Liver (tissue), 9 donors: Measurements from ENCODE around the gene COMTD1. TPM values are rescaled to one million over a fixed set of nuclear protein-coding genes. Genes with fewer than 3 reads are reported as not detected.

Experiments used
- DNase-seq: peaks from one replicate; pipeline ENCODE4 v3.0.0-alpha.2; 2017; ENCODE audit warnings: low spot score
- H3K27ac ChIP-seq, 2 donors: one replicate each; pipeline ENCODE4 v1.7.0; 2013; ENCODE audit warnings: inconsistent platforms in 2 of 2, low read length in 2 of 2, control low read depth in 1 of 2, low read depth in 1 of 2, mild to moderate bottlenecking in 1 of 2
- H3K27me3 ChIP-seq, 4 donors: one replicate each; pipeline versions ENCODE4 v1.6.1 to v1.7.0; 2013; ENCODE audit warnings: low read length in 3 of 4, inconsistent platforms in 1 of 4, mild to moderate bottlenecking in 1 of 4, moderate library complexity in 1 of 4; ENCODE audit not compliant: control insufficient read depth in 4 of 4, insufficient read depth in 4 of 4
- H3K36me3 ChIP-seq, 4 donors: one replicate each; pipeline versions ENCODE4 v1.6.1 to v1.7.0; 2013; ENCODE audit warnings: low read length in 3 of 4, mild to moderate bottlenecking in 3 of 4, low read depth in 1 of 4, moderate library complexity in 1 of 4; ENCODE audit not compliant: control insufficient read depth in 4 of 4, insufficient read depth in 3 of 4
- H3K4me1 ChIP-seq, 4 donors: one replicate each; pipeline versions ENCODE4 v1.6.1 to v1.7.0; 2013; ENCODE audit warnings: low read length in 3 of 4, mild to moderate bottlenecking in 3 of 4, moderate library complexity in 1 of 4; ENCODE audit not compliant: control insufficient read depth in 4 of 4, insufficient read depth in 4 of 4
- H3K4me3 ChIP-seq, 3 donors: one replicate each; pipeline versions ENCODE4 v1.6.1 to v1.7.0; 2013; ENCODE audit warnings: low read length in 3 of 3, control low read depth in 1 of 3, low read depth in 1 of 3, mild to moderate bottlenecking in 1 of 3
- H3K9ac ChIP-seq, 2 donors: one replicate each; pipeline ENCODE4 v1.7.0; 2013; ENCODE audit warnings: low read length in 2 of 2, mild to moderate bottlenecking in 2 of 2, moderate library complexity in 2 of 2, control low read depth in 1 of 2, low read depth in 1 of 2
- H3K9me3 ChIP-seq, 4 donors: one replicate each; pipeline versions ENCODE4 v1.6.1 to v1.7.0; 2013; ENCODE audit warnings: low read length in 3 of 4; ENCODE audit not compliant: control insufficient read depth in 4 of 4
- ATF3 ChIP-seq: IDR thresholded peaks from 2 replicates; pipeline ENCODE4 v1.6.1; 2016; ENCODE audit warnings: antibody characterized with exemption
- EGR1 ChIP-seq, 2 donors: IDR thresholded peaks; 2 replicates each; pipeline ENCODE4 v1.6.1; 2016 to 2018; ENCODE audit warnings: antibody characterized with exemption in 2 of 2, low read depth in 2 of 2
- FOXA1 ChIP-seq: IDR thresholded peaks from 2 replicates; pipeline ENCODE4 v1.6.1; 2016; ENCODE audit warnings: antibody characterized with exemption
- FOXA2 ChIP-seq: IDR thresholded peaks from 2 replicates; pipeline ENCODE4 v1.6.1; 2016; ENCODE audit warnings: antibody characterized with exemption
- GABPA ChIP-seq, 2 donors: IDR thresholded peaks in 1 of 2; conservative IDR thresholded peaks in 1 of 2; 2 replicates each; pipeline ENCODE4 v1.6.1; 2016; ENCODE audit warnings: antibody characterized with exemption in 2 of 2, mild to moderate bottlenecking in 1 of 2, moderate library complexity in 1 of 2
- HNF4A ChIP-seq, 2 donors: conservative IDR thresholded peaks; 2 replicates each; pipeline ENCODE4 v1.6.1; 2016; ENCODE audit warnings: antibody characterized with exemption in 2 of 2, mild to moderate bottlenecking in 2 of 2
- JUND ChIP-seq, 2 donors: IDR thresholded peaks; 2 replicates each; pipeline ENCODE4 v1.6.1; 2016; ENCODE audit warnings: antibody characterized with exemption in 2 of 2
- NR2F2 ChIP-seq: IDR thresholded peaks from 2 replicates; pipeline ENCODE4 v1.6.1; 2016; ENCODE audit warnings: antibody characterized with exemption
- RAD21 ChIP-seq, 2 donors: IDR thresholded peaks; 2 replicates each; pipeline ENCODE4 v1.6.1; 2016; ENCODE audit warnings: antibody characterized with exemption in 2 of 2, mild to moderate bottlenecking in 2 of 2
- REST ChIP-seq: IDR thresholded peaks from 2 replicates; pipeline ENCODE4 v1.6.1; 2016; ENCODE audit warnings: antibody characterized with exemption, mild to moderate bottlenecking
- RXRA ChIP-seq, 2 donors: IDR thresholded peaks; 2 replicates each; pipeline ENCODE4 v1.6.1; 2017 to 2018; ENCODE audit warnings: antibody characterized with exemption in 2 of 2, mild to moderate bottlenecking in 1 of 2
- SP1 ChIP-seq: IDR thresholded peaks from 2 replicates; pipeline ENCODE4 v1.6.1; 2018; ENCODE audit warnings: antibody characterized with exemption, mild to moderate bottlenecking
- TAF1 ChIP-seq: conservative IDR thresholded peaks from 2 replicates; pipeline ENCODE4 v1.6.1; 2016; ENCODE audit warnings: antibody characterized with exemption, mild to moderate bottlenecking
- YY1 ChIP-seq: IDR thresholded peaks from 2 replicates; pipeline ENCODE4 v1.6.1; 2016; ENCODE audit warnings: antibody characterized with exemption, mild to moderate bottlenecking
- WGBS: extraction: QIAGEN DNeasy Blood & Tissue Kit; methylation state at CpG from one replicate; pipeline ENCODE4 v1.1.7; 2013; 5-methylcytosine and 5-hydroxymethylcytosine counted together
- polyA plus RNA-seq, 2 donors: library from polyadenylated mRNA; stranded (reverse) in 1 of 2; unstranded in 1 of 2; fragments of 200-250 nt in 1 of 2; fragments of >200 nt in 1 of 2; fragmentation: Nextera tagmentation in 1 of 2; extraction: Ambion mirVana in 1 of 2; gene quantifications; one replicate each; pipeline versions ENCODE4 v1.2.1 to v1.2.3, GENCODE V29; 2013 to 2015
- total RNA-seq, 2 donors: library from RNA; depleted of rRNA; stranded (reverse); fragments of >200 nt; gene quantifications; one replicate each; pipeline ENCODE4 v1.2.3, GENCODE V29; 2014
- TF ChIP-seq, protein P1 (sequence below): IDR thresholded peaks from 2 replicates; pipeline ENCODE4 v1.6.1; 2016; ENCODE audit warnings: antibody characterized with exemption
- TF ChIP-seq, protein P2 (sequence below): IDR thresholded peaks from 2 replicates; pipeline ENCODE4 v1.6.1; 2016; ENCODE audit warnings: antibody characterized with exemption
- TF ChIP-seq, protein P3 (sequence below): fragments of 150-350 bp; IDR thresholded peaks from 2 replicates; pipeline ENCODE4 v1.5.1; 2017; ENCODE audit warnings: improper control_type of control experiment, low read depth, low read length; ENCODE audit not compliant: missing input control
- donor health status: healthy.
- donor health status: healthy.
- donor health status: healthy.
- donor health status: healthy.
- donor health status: healthy.

Gene COMTD1
- total and polyA plus RNA-seq, 4 donors = 6.5 to 44.2 (median 26.5) TPM

DNA sequence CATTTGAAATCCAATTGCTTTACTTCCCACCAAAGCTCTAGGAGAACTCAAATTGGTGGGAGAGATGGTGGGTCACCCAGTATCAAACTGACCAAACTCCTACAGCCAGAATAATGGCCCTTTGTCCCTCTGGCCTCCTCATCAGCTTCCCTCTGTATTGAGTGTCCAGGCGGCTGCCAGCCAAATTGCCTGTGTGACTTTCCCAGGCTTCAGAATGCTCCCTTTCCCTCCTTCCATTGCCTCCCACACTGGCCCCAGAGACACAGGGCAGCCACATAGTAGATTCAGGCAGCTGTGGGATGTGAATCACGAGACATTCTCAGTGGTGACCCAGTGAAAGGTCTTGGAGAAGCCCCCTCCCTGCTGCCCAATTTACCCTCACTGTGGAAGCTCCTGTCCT, 37.9 kb downstream of the COMTD1 start:
- Histone ChIP-seq H3K27ac (no peak overlapping the region), H3K9ac (no peak overlapping the region), H3K4me1 (no peaks in the 10 kb centered on the region), H3K27me3 (no peaks in the 10 kb centered on the region), H3K36me3 (no peaks in the 10 kb centered on the region), H3K9me3 (no peaks in the 10 kb centered on the region), H3K4me3 (no peak overlapping the region)
- DNase-seq = no peak
- TF ChIP-seq HNF4A (conservative IDR thresholded peaks at IDR 0.05) (no peak), RXRA (IDR thresholded peaks at IDR 0.05) (no peak), ATF3 (no peak), YY1 (no peak), FOXA1 (no peak), JUND (IDR thresholded peaks at IDR 0.05) (no peak), NR2F2 (no peak), TAF1 (no peak), GABPA (IDR thresholded peaks at IDR 0.05 in 1 of 2, conservative IDR thresholded peaks at IDR 0.05 in 1 of 2) (no peak), REST (no peak), RAD21 (IDR thresholded peaks at IDR 0.05) (no peak), EGR1 (IDR thresholded peaks at IDR 0.05; ENCODE audit: low read depth in 2 of 2) (no peak), SP1 (no peak)
- TF ChIP-seq, protein P1, sequence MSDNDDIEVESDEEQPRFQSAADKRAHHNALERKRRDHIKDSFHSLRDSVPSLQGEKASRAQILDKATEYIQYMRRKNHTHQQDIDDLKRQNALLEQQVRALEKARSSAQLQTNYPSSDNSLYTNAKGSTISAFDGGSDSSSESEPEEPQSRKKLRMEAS = no peak
- TF ChIP-seq, protein P2, sequence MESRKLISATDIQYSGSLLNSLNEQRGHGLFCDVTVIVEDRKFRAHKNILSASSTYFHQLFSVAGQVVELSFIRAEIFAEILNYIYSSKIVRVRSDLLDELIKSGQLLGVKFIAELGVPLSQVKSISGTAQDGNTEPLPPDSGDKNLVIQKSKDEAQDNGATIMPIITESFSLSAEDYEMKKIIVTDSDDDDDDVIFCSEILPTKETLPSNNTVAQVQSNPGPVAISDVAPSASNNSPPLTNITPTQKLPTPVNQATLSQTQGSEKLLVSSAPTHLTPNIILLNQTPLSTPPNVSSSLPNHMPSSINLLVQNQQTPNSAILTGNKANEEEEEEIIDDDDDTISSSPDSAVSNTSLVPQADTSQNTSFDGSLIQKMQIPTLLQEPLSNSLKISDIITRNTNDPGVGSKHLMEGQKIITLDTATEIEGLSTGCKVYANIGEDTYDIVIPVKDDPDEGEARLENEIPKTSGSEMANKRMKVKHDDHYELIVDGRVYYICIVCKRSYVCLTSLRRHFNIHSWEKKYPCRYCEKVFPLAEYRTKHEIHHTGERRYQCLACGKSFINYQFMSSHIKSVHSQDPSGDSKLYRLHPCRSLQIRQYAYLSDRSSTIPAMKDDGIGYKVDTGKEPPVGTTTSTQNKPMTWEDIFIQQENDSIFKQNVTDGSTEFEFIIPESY = no peak
- WGBS = 92% methylated on average over 2 of the region's 2 CpGs

DNA sequence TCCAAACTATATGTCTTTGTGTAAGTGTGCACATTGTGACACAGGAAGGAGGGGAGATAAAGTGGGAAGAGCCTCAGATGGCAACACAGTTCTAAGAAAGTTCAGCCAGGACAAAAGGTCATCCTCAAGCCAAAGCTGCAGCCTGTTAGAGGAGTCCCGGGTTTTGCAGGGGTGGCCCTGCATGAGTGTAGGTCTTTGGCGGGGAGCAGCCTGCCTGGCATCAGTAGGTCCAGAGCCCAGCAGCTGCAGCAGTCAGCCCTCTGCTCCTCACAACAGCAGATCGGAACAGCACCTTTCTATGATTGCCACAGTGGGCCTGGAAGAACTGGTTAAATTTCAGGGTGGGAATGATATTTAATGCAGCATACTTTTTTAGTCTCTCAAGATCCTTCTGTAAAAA, 38.7 kb downstream of the COMTD1 start:
- Histone ChIP-seq H3K4me1 (peaks cover 0 to 3% (median 1%) of the 10 kb centered on the region in 4 donors), H3K27me3 (no peaks in the 10 kb centered on the region), H3K9ac (no peak overlapping the region), H3K4me3 (no peak overlapping the region), H3K36me3 (no peaks in the 10 kb centered on the region), H3K9me3 (no peaks in the 10 kb centered on the region), H3K27ac (no peak overlapping the region)
- TF ChIP-seq FOXA2 = no peak
- no peak for TF ChIP-seq TAF1
- no peak for TF ChIP-seq RXRA (IDR thresholded peaks at IDR 0.05)
- no peak for TF ChIP-seq RAD21 (IDR thresholded peaks at IDR 0.05)
- TF ChIP-seq, protein P3, sequence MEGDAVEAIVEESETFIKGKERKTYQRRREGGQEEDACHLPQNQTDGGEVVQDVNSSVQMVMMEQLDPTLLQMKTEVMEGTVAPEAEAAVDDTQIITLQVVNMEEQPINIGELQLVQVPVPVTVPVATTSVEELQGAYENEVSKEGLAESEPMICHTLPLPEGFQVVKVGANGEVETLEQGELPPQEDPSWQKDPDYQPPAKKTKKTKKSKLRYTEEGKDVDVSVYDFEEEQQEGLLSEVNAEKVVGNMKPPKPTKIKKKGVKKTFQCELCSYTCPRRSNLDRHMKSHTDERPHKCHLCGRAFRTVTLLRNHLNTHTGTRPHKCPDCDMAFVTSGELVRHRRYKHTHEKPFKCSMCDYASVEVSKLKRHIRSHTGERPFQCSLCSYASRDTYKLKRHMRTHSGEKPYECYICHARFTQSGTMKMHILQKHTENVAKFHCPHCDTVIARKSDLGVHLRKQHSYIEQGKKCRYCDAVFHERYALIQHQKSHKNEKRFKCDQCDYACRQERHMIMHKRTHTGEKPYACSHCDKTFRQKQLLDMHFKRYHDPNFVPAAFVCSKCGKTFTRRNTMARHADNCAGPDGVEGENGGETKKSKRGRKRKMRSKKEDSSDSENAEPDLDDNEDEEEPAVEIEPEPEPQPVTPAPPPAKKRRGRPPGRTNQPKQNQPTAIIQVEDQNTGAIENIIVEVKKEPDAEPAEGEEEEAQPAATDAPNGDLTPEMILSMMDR = no peak
- TF ChIP-seq HNF4A (conservative IDR thresholded peaks at IDR 0.05) = no peak
- no peak for TF ChIP-seq GABPA (IDR thresholded peaks at IDR 0.05 in 1 of 2, conservative IDR thresholded peaks at IDR 0.05 in 1 of 2)
- no peak for TF ChIP-seq NR2F2
- no peak for TF ChIP-seq REST
- no peak for TF ChIP-seq ATF3
- TF ChIP-seq YY1 = no peak
- 86% methylated on average over 3 of the region's 3 CpGs for WGBS
- no peak for DNase-seq
